Activated naive CD4-positive, alpha-beta T cell treated with Interleukin-2 at 50 U/mL for 16 hours (primary cell): ENCODE data around the gene ABLIM1.

Experiments used
- DNase-seq: peaks from one replicate; pipeline ENCODE4 v3.0.0-alpha.2; 2020

ABLIM1 gene

DNA sequence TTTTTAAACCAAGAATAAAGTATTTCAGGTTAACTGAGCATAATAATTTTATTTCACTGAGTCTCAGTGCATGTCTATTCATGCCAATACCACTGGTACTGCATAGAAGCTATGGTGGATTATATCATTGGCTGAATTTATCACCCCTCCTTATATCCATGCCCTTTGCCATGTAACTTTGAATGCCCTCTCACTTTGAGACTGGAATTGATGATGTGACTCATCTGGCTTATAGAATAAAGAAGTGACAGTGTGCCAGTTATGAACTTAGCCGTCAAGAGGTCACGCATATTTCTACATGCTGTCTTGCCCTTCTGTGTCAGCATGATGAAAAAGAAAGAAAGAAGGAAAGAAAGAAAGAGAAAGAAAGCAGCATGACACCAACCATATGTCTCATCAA, 20.7 kb upstream of the ABLIM1 start:
- no peak for DNase-seq

GRCh38 chr10:114678336-114678735, 20.3 kb upstream of the ABLIM1 start:
- DNase-seq = no peak

DNA sequence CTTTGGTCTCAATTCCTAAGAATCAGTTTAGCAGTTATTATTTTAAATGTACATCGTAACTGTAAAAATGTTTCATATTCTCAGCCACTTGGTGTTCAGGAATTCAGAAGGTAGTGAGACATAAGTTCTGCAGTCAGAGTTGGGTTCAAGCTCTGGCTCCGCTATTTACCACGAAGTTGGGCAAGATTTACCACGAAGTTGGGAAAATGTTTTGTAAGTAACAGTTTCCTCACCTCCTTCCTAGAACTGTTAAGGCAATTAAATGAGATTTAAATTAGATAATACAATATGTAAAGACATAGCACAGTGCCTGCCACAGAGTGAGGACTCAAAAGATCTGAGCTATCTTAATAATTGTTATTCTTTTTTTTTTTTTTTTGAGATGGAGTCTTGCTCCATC, 16.3 kb upstream of the ABLIM1 start:
- no peak for DNase-seq

- DNase-seq = no peak
Measured at GRCh38 chr10:114669648-114670047, 11.6 kb upstream of the ABLIM1 start.

DNA sequence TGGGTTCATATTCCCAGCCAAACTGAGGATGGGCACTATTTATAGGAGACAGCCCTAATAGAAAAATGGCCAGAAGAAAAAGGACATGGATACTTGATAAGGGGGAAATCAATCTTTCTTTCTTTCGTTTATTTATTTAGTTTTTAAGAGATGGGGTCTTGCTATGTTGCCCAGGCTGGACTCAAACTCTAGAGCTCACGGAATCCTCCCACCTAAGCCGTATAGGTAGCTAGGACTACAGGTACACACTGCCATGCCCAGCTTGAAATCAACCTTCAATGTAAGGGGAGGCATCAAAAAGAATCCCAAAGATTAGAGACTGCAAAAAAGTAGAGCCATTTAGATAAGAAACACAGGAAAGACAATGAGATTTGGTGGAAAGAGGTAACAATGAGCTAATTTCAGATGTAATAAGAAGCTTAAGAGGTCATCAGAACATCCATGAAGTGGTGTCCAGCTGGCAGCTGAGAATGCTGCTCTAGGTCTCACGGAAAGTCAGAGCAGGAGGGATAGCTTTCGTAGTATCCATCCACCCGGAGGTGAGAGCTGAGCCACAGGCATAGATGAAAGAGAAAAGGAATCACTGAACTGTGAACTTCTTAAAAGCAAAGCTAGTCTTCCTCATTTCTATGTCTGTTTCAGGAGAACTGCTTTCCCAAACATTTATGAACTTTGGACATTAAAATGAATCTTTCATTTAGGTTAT, 10.5 kb upstream of the ABLIM1 start:
- no peak for DNase-seq

DNA sequence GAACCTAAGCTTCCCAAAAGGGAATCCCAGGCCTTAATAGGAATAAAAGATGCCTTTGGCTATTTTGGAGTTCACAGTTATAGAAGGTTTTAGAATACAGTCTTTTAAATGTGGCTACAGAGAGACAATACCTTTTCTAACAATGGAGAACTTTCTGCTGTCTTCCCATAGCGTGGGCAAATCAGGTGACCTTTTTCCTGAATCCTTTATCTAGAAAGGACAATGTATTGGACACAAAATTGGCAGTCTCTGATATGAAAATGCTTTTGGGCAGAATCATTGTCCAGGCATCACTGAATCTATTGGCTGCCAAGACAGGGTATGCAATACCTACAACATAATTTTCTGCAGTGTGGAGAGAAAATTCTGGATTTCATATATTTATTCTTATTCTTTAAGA, 7.8 kb upstream of the ABLIM1 start:
- DNase-seq = no peak

DNA sequence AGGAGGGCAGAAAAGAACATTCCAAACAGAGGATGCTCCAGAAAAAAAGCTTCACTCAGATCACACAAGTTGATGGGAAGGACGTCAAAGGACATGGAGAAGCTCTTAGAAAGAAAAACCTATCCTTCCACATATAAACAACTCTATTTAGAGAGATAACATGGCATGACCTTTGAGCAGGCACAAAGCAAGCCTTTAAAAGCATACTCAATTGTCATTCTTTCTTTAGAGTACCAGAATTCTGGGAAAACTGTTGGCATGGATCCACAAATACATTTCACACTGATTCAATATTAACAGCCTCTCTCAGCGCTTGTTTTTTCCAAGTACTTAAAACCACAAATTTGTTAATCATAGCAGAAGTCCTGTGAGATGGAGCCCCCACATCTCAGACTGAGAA, 7.3 kb upstream of the ABLIM1 start:
- no peak for DNase-seq

DNA sequence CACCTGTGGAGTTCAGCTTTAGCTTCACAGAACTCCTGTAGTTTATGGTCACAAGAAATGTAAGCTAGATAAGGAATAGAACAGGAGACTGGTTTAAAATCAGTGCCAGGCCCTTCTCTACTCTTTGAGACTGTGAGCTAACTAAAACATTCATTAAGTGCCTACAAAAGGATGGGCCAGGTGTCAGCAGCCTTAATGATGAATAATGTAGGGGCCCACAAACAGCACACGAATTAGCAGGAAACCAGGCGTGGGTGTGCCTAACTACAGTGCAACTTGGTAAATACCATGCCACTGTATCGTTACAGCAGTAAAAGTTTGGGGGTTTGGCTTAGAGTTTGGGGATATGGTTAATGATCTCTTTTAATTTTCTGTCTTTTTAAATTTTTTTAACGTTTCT, 6.1 kb upstream of the ABLIM1 start:
- no peak for DNase-seq

DNA sequence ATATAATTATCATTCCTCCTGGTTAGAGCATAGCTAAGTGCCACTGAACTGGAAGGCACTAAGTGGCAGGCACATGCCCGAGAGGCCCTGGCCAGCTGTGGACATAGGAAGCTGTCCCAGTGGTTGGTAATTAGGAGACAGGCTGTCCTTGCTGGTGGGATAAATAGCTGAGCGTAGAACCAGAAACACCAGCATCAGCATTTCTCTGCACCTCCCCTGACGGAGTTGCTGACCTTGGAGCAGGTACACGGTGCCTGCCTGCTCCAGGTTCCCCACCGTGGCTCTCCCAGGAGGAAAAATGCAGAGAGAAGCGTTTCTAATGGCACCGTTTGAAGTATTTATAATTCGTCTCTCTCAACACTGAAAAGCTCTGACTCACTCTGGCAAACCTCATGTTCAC, 5.6 kb upstream of the ABLIM1 start:
- DNase-seq = no peak

- DNase-seq = no peak
Measured at GRCh38 chr10:114662646-114663217, 4.7 kb upstream of the ABLIM1 start.

GRCh38 chr10:114661212-114661880, 3.3 kb upstream of the ABLIM1 start:
- no peak for DNase-seq

DNA sequence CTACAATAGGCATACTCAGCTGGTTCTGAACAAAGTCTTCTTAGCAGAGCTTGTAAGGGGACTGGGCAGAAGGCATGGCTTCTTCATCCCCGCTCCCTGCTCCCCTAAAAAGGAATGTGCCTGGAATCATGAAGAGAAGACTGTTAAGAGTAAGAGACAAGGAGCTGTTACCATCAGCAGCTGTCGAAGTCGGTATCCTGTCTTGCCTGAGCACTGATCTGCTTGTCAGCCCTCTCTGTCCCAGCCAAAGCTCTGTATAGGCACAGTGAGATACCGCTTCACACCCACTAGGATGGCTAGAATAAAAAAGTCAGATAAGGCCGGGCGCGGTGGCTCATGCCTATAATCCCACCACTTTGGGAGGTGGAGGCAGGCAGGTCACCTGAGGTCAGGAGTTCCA, 2.4 kb downstream of the ABLIM1 start:
- DNase-seq = no peak

DNA sequence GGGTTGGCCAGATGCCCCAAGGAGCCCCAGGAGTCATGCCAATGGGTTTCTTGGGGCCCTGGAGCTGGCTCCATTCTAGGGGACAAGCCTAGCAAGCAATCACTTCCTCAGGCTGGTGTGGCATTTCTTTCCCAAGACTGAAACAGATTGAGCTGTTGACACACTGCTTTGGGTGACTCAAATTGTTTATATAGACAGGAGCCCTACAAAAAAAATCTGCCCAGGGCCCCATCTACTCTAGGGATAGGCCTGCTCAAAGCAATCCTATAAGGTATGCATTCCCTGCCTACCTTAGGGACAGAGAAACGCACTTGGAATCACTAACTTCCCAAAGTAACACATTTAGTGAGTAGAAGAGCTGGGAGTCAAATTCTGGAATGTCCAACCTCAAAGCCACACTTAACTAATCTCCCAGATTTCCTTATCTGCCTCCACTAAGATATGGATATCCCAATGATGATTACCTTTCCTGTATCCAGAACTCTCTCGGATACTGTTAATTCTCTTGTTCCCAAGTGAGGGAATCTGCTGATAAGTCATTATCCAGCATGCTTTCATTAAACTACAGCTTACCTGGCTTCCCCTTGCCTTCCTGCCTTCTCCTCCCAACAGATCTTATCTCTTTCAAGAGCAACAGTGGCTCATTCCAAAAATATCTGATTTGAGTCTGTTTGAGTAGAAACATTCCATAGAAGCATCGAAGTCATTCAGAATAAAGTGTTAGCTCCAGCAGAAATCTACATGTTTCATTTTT, 3.1 kb downstream of the ABLIM1 start:
- DNase-seq = no peak

- DNase-seq = no peak
Measured at GRCh38 chr10:114653926-114654325, 4.1 kb downstream of the ABLIM1 start.

GRCh38 chr10:114652402-114653368, 5.4 kb downstream of the ABLIM1 start:
- DNase-seq = no peak

DNA sequence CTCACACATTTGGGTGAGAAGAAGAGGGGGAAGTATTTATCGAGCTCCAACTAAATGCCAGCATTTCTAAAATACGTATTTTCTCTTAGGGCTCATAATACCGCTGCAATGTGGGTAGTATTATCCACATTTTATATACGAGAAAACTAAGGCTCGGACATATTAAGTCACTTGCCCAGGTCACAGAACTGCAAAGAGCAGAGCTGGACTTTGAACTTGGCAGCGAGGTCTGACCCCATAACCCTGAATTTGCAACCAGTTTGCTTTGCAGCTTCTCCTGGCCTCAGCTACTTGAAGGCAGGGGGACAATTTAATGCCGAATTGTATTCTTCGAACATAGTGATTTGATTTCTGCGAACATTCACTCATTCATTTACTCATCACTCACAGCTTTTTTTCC, 7.2 kb downstream of the ABLIM1 start:
- no peak for DNase-seq

GRCh38 chr10:114650266-114650665, 7.8 kb downstream of the ABLIM1 start:
- DNase-seq = no peak

DNA sequence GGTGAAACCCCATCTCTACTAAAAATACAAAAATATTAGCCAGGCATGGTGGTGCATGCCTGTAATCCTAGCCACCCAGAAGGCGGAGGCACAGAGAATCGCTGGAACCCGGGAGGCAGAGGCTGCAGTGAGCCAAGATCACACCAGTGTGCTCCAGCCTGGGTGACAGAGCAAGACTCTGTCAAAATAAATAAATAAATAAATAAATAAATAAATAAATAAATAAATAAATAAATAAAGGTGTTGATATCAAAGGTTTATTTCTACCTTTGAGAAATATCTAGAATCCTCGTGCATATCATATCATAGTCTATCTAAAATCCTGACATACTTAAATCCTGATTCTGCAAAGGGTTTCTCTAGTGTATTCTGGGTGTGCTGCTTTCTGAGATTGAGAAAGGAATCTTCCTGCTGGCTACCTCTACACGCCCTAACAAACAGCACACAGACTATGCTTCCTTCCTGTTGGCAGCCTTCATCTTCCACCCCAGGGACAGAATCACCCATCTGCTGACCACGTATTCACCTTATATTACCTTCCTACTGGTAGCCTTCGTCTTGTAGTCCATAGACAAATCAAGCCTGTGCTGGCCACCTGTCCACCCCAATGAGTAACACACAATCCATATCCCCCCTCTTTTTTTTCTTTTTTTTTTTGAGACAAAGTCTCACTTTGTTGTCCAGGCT, 8.7 kb downstream of the ABLIM1 start:
- DNase-seq = no peak

- no peak for DNase-seq
Measured at GRCh38 chr10:114648368-114648767, 9.7 kb downstream of the ABLIM1 start.

GRCh38 chr10:114647545-114648138, 10.4 kb downstream of the ABLIM1 start:
- no peak for DNase-seq

GRCh38 chr10:114646426-114646825, 11.6 kb downstream of the ABLIM1 start:
- DNase-seq = no peak

- no peak for DNase-seq
Measured at GRCh38 chr10:114645706-114646105, 12.4 kb downstream of the ABLIM1 start.
